ENCODE results near the gene SLC44A1. TPM values are rescaled to one million over a fixed set of nuclear protein-coding genes. Genes with fewer than 3 reads are reported as not detected.

The SLC44A1 gene
- total and polyA plus RNA-seq, 9 donors: 12.4 to 20.8 (median 15.5) TPM

GRCh38 chr9:105468875-105469274 is 224.4 kb downstream of the SLC44A1 start:
- no CpG with 5 or more reads among the region's 1 CpG for WGBS (ENCODE audit: insufficient coverage)
- Histone ChIP-seq H3K4me3 (ENCODE audit: low read length) (no peak overlapping the region), H3K4me1 (ENCODE audit: control insufficient read depth, insufficient read depth, low read length) (no peaks in the 10 kb centered on the region), H3K27ac (ENCODE audit: low read length) (no peak overlapping the region), H3K27me3 (ENCODE audit: control insufficient read depth, insufficient read depth, low read length) (no peaks in the 10 kb centered on the region), H3K36me3 (ENCODE audit: control insufficient read depth, insufficient read depth, low read length) (peaks cover 14% of the 10 kb centered on the region), H3K9me3 (replicated peaks; ENCODE audit: control insufficient read depth, low read depth, low read length) (no peaks in the 10 kb centered on the region)
- DNase-seq: no peak

GRCh38 chr9:105473221-105473620 is 228.8 kb downstream of the SLC44A1 start:
- Histone ChIP-seq H3K36me3 (ENCODE audit: control insufficient read depth, insufficient read depth, low read length) (peaks cover 7% of the 10 kb centered on the region), H3K4me3 (ENCODE audit: low read length) (no peak overlapping the region), H3K9me3 (replicated peaks; ENCODE audit: control insufficient read depth, low read depth, low read length) (no peaks in the 10 kb centered on the region), H3K27ac (ENCODE audit: low read length) (no peak overlapping the region), H3K4me1 (ENCODE audit: control insufficient read depth, insufficient read depth, low read length) (no peaks in the 10 kb centered on the region), H3K27me3 (ENCODE audit: control insufficient read depth, insufficient read depth, low read length) (no peaks in the 10 kb centered on the region)
- no CpG with 5 or more reads among the region's 2 CpGs for WGBS (ENCODE audit: insufficient coverage)
- no peak for DNase-seq

- peaks cover 5% of the 10 kb centered on the region for H3K36me3 ChIP-seq (ENCODE audit: control insufficient read depth, insufficient read depth, low read length)
- peak; percentile 36 for DNase-seq
- no CpG with 5 or more reads among the region's 2 CpGs for WGBS (ENCODE audit: insufficient coverage)
- no peaks in the 10 kb centered on the region for H3K27me3 ChIP-seq (ENCODE audit: control insufficient read depth, insufficient read depth, low read length)
- H3K4me3 ChIP-seq (ENCODE audit: low read length): no peak overlapping the region
- H3K4me1 ChIP-seq (ENCODE audit: control insufficient read depth, insufficient read depth, low read length): no peaks in the 10 kb centered on the region
- no peaks in the 10 kb centered on the region for H3K9me3 ChIP-seq (replicated peaks; ENCODE audit: control insufficient read depth, low read depth, low read length)
- no peak overlapping the region for H3K27ac ChIP-seq (ENCODE audit: low read length)
Observed at GRCh38 chr9:105475302-105475701, 230.9 kb downstream of the SLC44A1 start.

- Histone ChIP-seq H3K36me3 (ENCODE audit: control insufficient read depth, insufficient read depth, low read length) (no peaks in the 10 kb centered on the region), H3K27me3 (ENCODE audit: control insufficient read depth, insufficient read depth, low read length) (no peaks in the 10 kb centered on the region), H3K9me3 (replicated peaks; ENCODE audit: control insufficient read depth, low read depth, low read length) (no peaks in the 10 kb centered on the region), H3K4me1 (ENCODE audit: control insufficient read depth, insufficient read depth, low read length) (no peaks in the 10 kb centered on the region), H3K4me3 (ENCODE audit: low read length) (no peak overlapping the region), H3K27ac (ENCODE audit: low read length) (no peak overlapping the region)
- no peak for DNase-seq
Observed at GRCh38 chr9:105479846-105480245, 235.4 kb downstream of the SLC44A1 start.

GRCh38 chr9:105483618-105484017 is 239.2 kb downstream of the SLC44A1 start:
- H3K27me3 ChIP-seq (ENCODE audit: control insufficient read depth, insufficient read depth, low read length): no peaks in the 10 kb centered on the region
- no peak overlapping the region for H3K27ac ChIP-seq (ENCODE audit: low read length)
- no peaks in the 10 kb centered on the region for H3K4me1 ChIP-seq (ENCODE audit: control insufficient read depth, insufficient read depth, low read length)
- no peak for DNase-seq
- H3K9me3 ChIP-seq (replicated peaks; ENCODE audit: control insufficient read depth, low read depth, low read length): no peaks in the 10 kb centered on the region
- H3K36me3 ChIP-seq (ENCODE audit: control insufficient read depth, insufficient read depth, low read length): no peaks in the 10 kb centered on the region
- H3K4me3 ChIP-seq (ENCODE audit: low read length): no peak overlapping the region

- no peaks in the 10 kb centered on the region for H3K9me3 ChIP-seq (replicated peaks; ENCODE audit: control insufficient read depth, low read depth, low read length)
- no peaks in the 10 kb centered on the region for H3K4me1 ChIP-seq (ENCODE audit: control insufficient read depth, insufficient read depth, low read length)
- H3K4me3 ChIP-seq (ENCODE audit: low read length): no peak overlapping the region
- DNase-seq: no peak
- WGBS (ENCODE audit: insufficient coverage): no CpG with 5 or more reads among the region's 2 CpGs
- H3K36me3 ChIP-seq (ENCODE audit: control insufficient read depth, insufficient read depth, low read length): no peaks in the 10 kb centered on the region
- no peaks in the 10 kb centered on the region for H3K27me3 ChIP-seq (ENCODE audit: control insufficient read depth, insufficient read depth, low read length)
- H3K27ac ChIP-seq (ENCODE audit: low read length): no peak overlapping the region
Observed at GRCh38 chr9:105484226-105484625, 239.8 kb downstream of the SLC44A1 start.

- no peaks in the 10 kb centered on the region for H3K27me3 ChIP-seq (ENCODE audit: control insufficient read depth, insufficient read depth, low read length)
- H3K36me3 ChIP-seq (ENCODE audit: control insufficient read depth, insufficient read depth, low read length): no peaks in the 10 kb centered on the region
- H3K9me3 ChIP-seq (replicated peaks; ENCODE audit: control insufficient read depth, low read depth, low read length): no peaks in the 10 kb centered on the region
- H3K4me3 ChIP-seq (ENCODE audit: low read length): no peak overlapping the region
- no peak overlapping the region for H3K27ac ChIP-seq (ENCODE audit: low read length)
- H3K4me1 ChIP-seq (ENCODE audit: control insufficient read depth, insufficient read depth, low read length): no peaks in the 10 kb centered on the region
- DNase-seq: no peak
Observed at GRCh38 chr9:105485131-105485530, 240.7 kb downstream of the SLC44A1 start.

Other genes with a start within 250 kb of the SLC44A1 start
- gene FSD1L, start 203.4 kb downstream of the SLC44A1 start, total RNA-seq: 9.0 TPM
- gene FSD1L, start 203.4 kb downstream of the SLC44A1 start, polyA plus RNA-seq (ENCODE audit: insufficient read depth in 1 of 8, insufficient read length in 8 of 8, low replicate concordance in 1 of 8): 10 to 100 TPM in 4 of 8 donors, 1 to 10 TPM in 4; 8.4 to 14.1 (median 9.6) TPM